ENCODE data around the gene EXOC2. TPM values are rescaled to one million over a fixed set of nuclear protein-coding genes. Genes with fewer than 3 reads are reported as not detected.

Gene EXOC2
- total RNA-seq, 1 experiment from 2014 or later = 30.5 TPM

GRCh38 chr6:706819-707381 lies 14.0 kb upstream of the EXOC2 start:
- no peaks in the 10 kb centered on the region for H3K36me3 ChIP-seq (ENCODE audit: control insufficient read depth, insufficient read depth, low read length)
- POLR2A ChIA-PET = no interaction called here
- intact Hi-C loops (cut with micrococcal nuclease; ENCODE audit: unreplicated experiment) (no loop called here), in situ Hi-C loops (cut with HindIII; ENCODE audit: low pct_unique_long_range_greater_than_20kb, low sequenced_read_pairs) (no loop called here)
- no peak overlapping the region for H3K4me3 ChIP-seq (ENCODE audit: low read depth in 2 of 2, low read length in 2 of 2)
- no peaks in the 10 kb centered on the region for H3K9me3 ChIP-seq (ENCODE audit: control insufficient read depth, insufficient read depth, low read depth, low read length)
- ATAC-seq (no peak), DNase-seq (ENCODE audit: low read depth, low spot score) (no peak)
- TF ChIP-seq CTCF (IDR thresholded peaks at IDR 0.05) (no peak), SIN3A (IDR thresholded peaks at IDR 0.05; ENCODE audit: borderline replicate concordance, insufficient read depth, low read depth, low read length) (no peak), REST (IDR thresholded peaks at IDR 0.05; ENCODE audit: insufficient read depth in 1 of 2, low read depth in 2 of 2, low read length in 1 of 2) (no peak), TCF7L2 (IDR thresholded peaks at IDR 0.05; ENCODE audit: low read depth, low read length) (no peak), POLR2AphosphoS5 (IDR thresholded peaks at IDR 0.05; ENCODE audit: low read depth, low read length) (no peak)
- no TSS peak for BruUV-seq (replicated peaks)
- no peak overlapping the region for H3K27ac ChIP-seq (ENCODE audit: low read length)
- CTCF ChIA-PET = no interaction called here
- peaks cover 5% of the 10 kb centered on the region; the same call in 1 of the 2 replicates for H3K4me1 ChIP-seq (ENCODE audit: control insufficient read depth, insufficient read depth, low read length)
- peaks cover 3% of the 10 kb centered on the region; the same call in 1 of the 2 replicates for H3K27me3 ChIP-seq (ENCODE audit: control insufficient read depth, insufficient read depth, low read length)

- POLR2A ChIA-PET = no interaction called here
- peaks cover 5% of the 10 kb centered on the region; the same call in 1 of the 2 replicates for H3K4me1 ChIP-seq (ENCODE audit: control insufficient read depth, insufficient read depth, low read length)
These were observed 13.2 kb upstream of the EXOC2 start for GRCh38 chr6:706146-706545.

More at GRCh38 chr6:706146-706545, 13.2 kb upstream of the EXOC2 start:
- intact Hi-C loops (cut with micrococcal nuclease; ENCODE audit: unreplicated experiment) = no loop called here
- Histone ChIP-seq H3K9me3 (ENCODE audit: control insufficient read depth, insufficient read depth, low read depth, low read length) (no peaks in the 10 kb centered on the region), H3K4me3 (ENCODE audit: low read depth in 2 of 2, low read length in 2 of 2) (no peak overlapping the region), H3K27ac (ENCODE audit: low read length) (no peak overlapping the region), H3K36me3 (ENCODE audit: control insufficient read depth, insufficient read depth, low read length) (no peaks in the 10 kb centered on the region), H3K27me3 (ENCODE audit: control insufficient read depth, insufficient read depth, low read length) (peaks cover 3% of the 10 kb centered on the region; the same call in 1 of the 2 replicates)
- TF ChIP-seq SIN3A (IDR thresholded peaks at IDR 0.05; ENCODE audit: borderline replicate concordance, insufficient read depth, low read depth, low read length) = no peak
- no peak for TF ChIP-seq REST (IDR thresholded peaks at IDR 0.05; ENCODE audit: insufficient read depth in 1 of 2, low read depth in 2 of 2, low read length in 1 of 2)
- no peak for TF ChIP-seq POLR2AphosphoS5 (IDR thresholded peaks at IDR 0.05; ENCODE audit: low read depth, low read length)
- no peak for TF ChIP-seq CTCF (IDR thresholded peaks at IDR 0.05)
- TF ChIP-seq TCF7L2 (IDR thresholded peaks at IDR 0.05; ENCODE audit: low read depth, low read length) = no peak
- in situ Hi-C loops (cut with HindIII; ENCODE audit: low pct_unique_long_range_greater_than_20kb, low sequenced_read_pairs) = no loop called here
- ATAC-seq = no peak
- CTCF ChIA-PET = no interaction called here
- no TSS peak for BruUV-seq (replicated peaks)
- DNase-seq (ENCODE audit: low read depth, low spot score) = no peak

All from Panc1 (cell line).